Activated CD4-positive, alpha-beta memory T cell treated with anti-CD3 and anti-CD28 coated beads for 36 hours (primary cell): Measurements from ENCODE around the gene HMX2. TPM values are rescaled to one million over a fixed set of nuclear protein-coding genes. Genes with fewer than 3 reads are reported as not detected.

Experiments
- CTCF ChIA-PET: fragments of 350-600 bp; sonication (Branson Sonifier 250); formaldehyde crosslinking; loops from one replicate; lab custom pipeline; 2021; ENCODE audit warnings: antibody characterized with exemption, inconsistent platforms; lab: Charles Lee
- POLR2A ChIA-PET: fragments of 350-600 bp; sonication (Branson Sonifier 250); formaldehyde crosslinking; loops from one replicate; lab custom pipeline; 2021; ENCODE audit warnings: antibody characterized with exemption; lab: Charles Lee
- DNase-seq: peaks from one replicate; pipeline ENCODE4 v3.0.0-alpha.2; 2020
- H3K27ac Mint-ChIP-seq: one replicate; pipeline ENCODE4 v1.8.0; 2021; ENCODE audit warnings: mixed read lengths
- H3K27me3 Mint-ChIP-seq: one replicate; pipeline ENCODE4 v1.8.0; 2021; ENCODE audit warnings: mixed read lengths
- H3K36me3 Mint-ChIP-seq: one replicate; pipeline ENCODE4 v1.8.0; 2021; ENCODE audit warnings: mixed read lengths
- H3K4me1 Mint-ChIP-seq: one replicate; pipeline ENCODE4 v1.8.0; 2021; ENCODE audit warnings: low read depth, mixed read lengths
- H3K4me3 Mint-ChIP-seq: one replicate; pipeline ENCODE4 v1.8.0; 2021; ENCODE audit warnings: mild to moderate bottlenecking, mixed read lengths
- H3K9me3 Mint-ChIP-seq: one replicate; pipeline ENCODE4 v1.8.0; 2021; ENCODE audit warnings: mixed read lengths
- intact Hi-C: fragments of 100-400 bp; cut with micrococcal nuclease; formaldehyde crosslinking; loops from one replicate; pipeline ENCODE4 v1.15.1; 2023
- total RNA-seq, 2 experiments: library from RNA; stranded (reverse); gene quantifications; one replicate each; pipeline ENCODE4 v1.2.3, GENCODE V29; 2021

HMX2 gene
- under 1 TPM; 0.31 to 0.43 TPM for total RNA-seq

- POLR2A ChIA-PET: no interaction called here
- peak; percentile 64 for DNase-seq
- Mint-ChIP-seq H3K9me3 (no peaks in the 10 kb centered on the region), H3K27me3 (peaks cover 58% of the 10 kb centered on the region), H3K4me1 (peaks cover 49% of the 10 kb centered on the region), H3K36me3 (peaks cover 3% of the 10 kb centered on the region), H3K4me3 (peak within 1 kb of the TSS; percentile 58), H3K27ac (peak within 1 kb of the TSS; percentile 39)
- CTCF ChIA-PET: interaction anchor here (2.4 to 4.0 kb wide), 2 partner anchors 14 kb away, joined by 21 to 24 read pairs; no protein-coding TSS in a partner anchor
- intact Hi-C loops: loop anchor here (2.0 to 10.0 kb wide), 2 partner anchors 15 to 947 kb away; partner anchors contain the start of gene CHST15
These were observed at the start of gene HMX2 for GRCh38 chr10:123147635-123148413. HMX2 (plus strand) TSS chr10:123148136; CDS start chr10:123148379, 243 bp downstream.

GRCh38 chr10:123100030-123100762 is 47.7 kb upstream of the HMX2 start:
- CTCF ChIA-PET: no interaction called here
- Mint-ChIP-seq H3K27ac (no peak overlapping the region), H3K9me3 (no peaks in the 10 kb centered on the region), H3K27me3 (peaks cover 5% of the 10 kb centered on the region), H3K36me3 (no peaks in the 10 kb centered on the region), H3K4me1 (no peaks in the 10 kb centered on the region), H3K4me3 (no peak overlapping the region)
- POLR2A ChIA-PET: no interaction called here
- DNase-seq: no peak
- intact Hi-C loops: no loop called here

- Mint-ChIP-seq H3K9me3 (no peaks in the 10 kb centered on the region), H3K27me3 (peaks cover 7% of the 10 kb centered on the region), H3K27ac (no peak overlapping the region), H3K4me3 (no peak overlapping the region), H3K4me1 (no peaks in the 10 kb centered on the region), H3K36me3 (no peaks in the 10 kb centered on the region)
- POLR2A ChIA-PET: no interaction called here
- CTCF ChIA-PET: interaction anchor here (0.9 kb wide), 1 partner anchor 31 kb away, joined by 4 read pairs; no protein-coding TSS in a partner anchor
- no peak for DNase-seq
- intact Hi-C loops: no loop called here
These were observed 46.1 kb upstream of the HMX2 start for GRCh38 chr10:123101872-123102271.

- Mint-ChIP-seq H3K9me3 (no peaks in the 10 kb centered on the region), H3K4me3 (no peak overlapping the region), H3K4me1 (no peaks in the 10 kb centered on the region), H3K27me3 (peaks cover 7% of the 10 kb centered on the region), H3K36me3 (no peaks in the 10 kb centered on the region), H3K27ac (no peak overlapping the region)
- intact Hi-C loops: no loop called here
- CTCF ChIA-PET: interaction anchor here (0.9 kb wide), 1 partner anchor 30 kb away, joined by 4 read pairs; no protein-coding TSS in a partner anchor
- no peak for DNase-seq
- POLR2A ChIA-PET: no interaction called here
These were observed 45.3 kb upstream of the HMX2 start for GRCh38 chr10:123102673-123103072.

- ChIA-PET CTCF (no interaction called here), POLR2A (no interaction called here)
- intact Hi-C loops: no loop called here
- DNase-seq: no peak
- no peaks in the 10 kb centered on the region for H3K36me3 Mint-ChIP-seq
- no peak overlapping the region for H3K27ac Mint-ChIP-seq
- H3K4me3 Mint-ChIP-seq: no peak overlapping the region
- H3K4me1 Mint-ChIP-seq: no peaks in the 10 kb centered on the region
- H3K27me3 Mint-ChIP-seq: peaks cover 11% of the 10 kb centered on the region
- H3K9me3 Mint-ChIP-seq: no peaks in the 10 kb centered on the region
These were observed 44.0 kb upstream of the HMX2 start for GRCh38 chr10:123103944-123104343.

- Mint-ChIP-seq H3K4me3 (no peak overlapping the region), H3K9me3 (no peaks in the 10 kb centered on the region), H3K36me3 (no peaks in the 10 kb centered on the region), H3K27ac (no peak overlapping the region), H3K27me3 (peaks cover 16% of the 10 kb centered on the region), H3K4me1 (no peaks in the 10 kb centered on the region)
- no peak for DNase-seq
- CTCF ChIA-PET: no interaction called here
- intact Hi-C loops: no loop called here
- POLR2A ChIA-PET: no interaction called here
These were observed 38.5 kb upstream of the HMX2 start for GRCh38 chr10:123109466-123109865.

GRCh38 chr10:123117644-123118417 is 30.1 kb upstream of the HMX2 start:
- CTCF ChIA-PET: interaction anchor here (1.0 kb wide), 1 partner anchor 440 kb away, joined by 3 read pairs; no protein-coding TSS in a partner anchor
- H3K27me3 Mint-ChIP-seq: peaks cover 24% of the 10 kb centered on the region
- DNase-seq: no peak
- H3K4me1 Mint-ChIP-seq: no peaks in the 10 kb centered on the region
- POLR2A ChIA-PET: no interaction called here
- H3K4me3 Mint-ChIP-seq: no peak overlapping the region
- intact Hi-C loops: no loop called here
- H3K36me3 Mint-ChIP-seq: no peaks in the 10 kb centered on the region
- no peaks in the 10 kb centered on the region for H3K9me3 Mint-ChIP-seq
- no peak overlapping the region for H3K27ac Mint-ChIP-seq

- ChIA-PET POLR2A (no interaction called here), CTCF (no interaction called here)
- Mint-ChIP-seq H3K9me3 (no peaks in the 10 kb centered on the region), H3K36me3 (no peaks in the 10 kb centered on the region), H3K4me1 (no peaks in the 10 kb centered on the region), H3K27me3 (peaks cover 26% of the 10 kb centered on the region), H3K27ac (no peak overlapping the region), H3K4me3 (no peak overlapping the region)
- no peak for DNase-seq
- intact Hi-C loops: no loop called here
These were observed 28.9 kb upstream of the HMX2 start for GRCh38 chr10:123119081-123119480.

- Mint-ChIP-seq H3K27me3 (peaks cover 39% of the 10 kb centered on the region), H3K9me3 (no peaks in the 10 kb centered on the region), H3K4me1 (no peaks in the 10 kb centered on the region), H3K36me3 (no peaks in the 10 kb centered on the region), H3K27ac (no peak overlapping the region), H3K4me3 (no peak overlapping the region)
- DNase-seq: no peak
- CTCF ChIA-PET: no interaction called here
- intact Hi-C loops: no loop called here
- POLR2A ChIA-PET: no interaction called here
These were observed 21.7 kb upstream of the HMX2 start for GRCh38 chr10:123126246-123126645.

GRCh38 chr10:123129618-123130271 is 18.2 kb upstream of the HMX2 start:
- intact Hi-C loops: loop anchor here (10.0 kb wide), 1 partner anchor 1315 kb away; no protein-coding TSS in a partner anchor
- H3K27me3 Mint-ChIP-seq: peaks cover 67% of the 10 kb centered on the region
- POLR2A ChIA-PET: no interaction called here

More at GRCh38 chr10:123129618-123130271, 18.2 kb upstream of the HMX2 start:
- Mint-ChIP-seq H3K9me3 (no peaks in the 10 kb centered on the region), H3K4me1 (peaks cover 18% of the 10 kb centered on the region), H3K27ac (no peak overlapping the region), H3K36me3 (no peaks in the 10 kb centered on the region), H3K4me3 (no peak overlapping the region)
- CTCF ChIA-PET: no interaction called here
- no peak for DNase-seq
